Memory B cell (primary cell): ENCODE measurements around the gene IFNL2.

Experiments used
- ATAC-seq: fragments of 150-1000 bp; cut with Tn5 transposase; 2 replicates; pipeline ENCODE4 v1.10.0; 2021; ENCODE audit warnings: low read depth, mild to moderate bottlenecking, moderate library complexity
- DNase-seq, 2 donors: peaks; one replicate each; pipeline ENCODE4 v3.0.0; 2022; ENCODE audit warnings: low spot score in 2 of 2
- H3K27ac Mint-ChIP-seq: one replicate; pipeline ENCODE4 v1.8.0; 2022; ENCODE audit warnings: mild to moderate bottlenecking, moderate library complexity, mixed read lengths
- H3K27me3 Mint-ChIP-seq: one replicate; pipeline ENCODE4 v1.8.0; 2022; ENCODE audit warnings: mixed read lengths
- H3K36me3 Mint-ChIP-seq: one replicate; pipeline ENCODE4 v1.8.0; 2022; ENCODE audit warnings: mild to moderate bottlenecking, mixed read lengths
- H3K4me1 Mint-ChIP-seq: one replicate; pipeline ENCODE4 v1.8.0; 2022; ENCODE audit warnings: mixed read lengths
- H3K4me3 Mint-ChIP-seq: one replicate; pipeline ENCODE4 v1.8.0; 2022; ENCODE audit warnings: mild to moderate bottlenecking, moderate library complexity, mixed read lengths
- H3K9me3 Mint-ChIP-seq: one replicate; pipeline ENCODE4 v1.8.0; 2022; ENCODE audit warnings: mixed read lengths

IFNL2 gene

DNA sequence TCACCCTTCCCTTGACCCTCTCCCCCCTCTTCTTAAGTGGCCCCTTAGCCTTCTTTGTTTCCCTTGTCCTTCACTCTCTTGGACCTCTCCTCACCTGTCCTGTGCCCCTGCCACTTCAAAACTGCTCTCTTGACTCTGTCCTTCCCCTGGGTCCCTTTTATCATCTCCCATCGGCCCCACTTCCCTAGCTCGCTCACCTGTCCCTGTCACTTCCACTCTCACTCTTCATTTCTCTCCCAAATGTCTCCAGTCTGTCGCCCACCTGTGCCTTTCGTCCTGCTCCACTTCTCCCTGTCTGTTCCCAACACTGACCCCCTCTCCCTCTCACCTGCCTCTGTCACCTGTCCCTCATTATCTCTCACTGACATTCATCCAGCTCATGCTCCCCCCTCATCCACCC lies 28.7 kb downstream of the IFNL2 start:
- H3K4me3 Mint-ChIP-seq, result no peak overlapping the region
- H3K27ac Mint-ChIP-seq, result no peak overlapping the region
- peaks cover 1% of the 10 kb centered on the region for H3K9me3 Mint-ChIP-seq
- ATAC-seq, result no peak
- no peak for DNase-seq
- H3K27me3 Mint-ChIP-seq, result peaks cover 22% of the 10 kb centered on the region
- peaks cover 3% of the 10 kb centered on the region for H3K36me3 Mint-ChIP-seq
- H3K4me1 Mint-ChIP-seq, result peaks cover 3% of the 10 kb centered on the region

GRCh38 chr19:39297931-39298634 lies 29.9 kb downstream of the IFNL2 start:
- Mint-ChIP-seq H3K4me3 (no peak overlapping the region), H3K27me3 (peaks cover 21% of the 10 kb centered on the region), H3K36me3 (peaks cover 3% of the 10 kb centered on the region), H3K9me3 (peaks cover 1% of the 10 kb centered on the region), H3K27ac (no peak overlapping the region), H3K4me1 (peaks cover 3% of the 10 kb centered on the region)
- DNase-seq, result no peak
- no peak for ATAC-seq

GRCh38 chr19:39299404-39299803 lies 31.2 kb downstream of the IFNL2 start:
- Mint-ChIP-seq H3K36me3 (peaks cover 3% of the 10 kb centered on the region), H3K4me1 (peaks cover 3% of the 10 kb centered on the region), H3K27me3 (peaks cover 23% of the 10 kb centered on the region), H3K27ac (no peak overlapping the region), H3K9me3 (peaks cover 1% of the 10 kb centered on the region), H3K4me3 (no peak overlapping the region)
- DNase-seq, result no peak
- ATAC-seq, result no peak

GRCh38 chr19:39299832-39300231 lies 31.6 kb downstream of the IFNL2 start:
- peaks cover 23% of the 10 kb centered on the region for H3K27me3 Mint-ChIP-seq
- peaks cover 3% of the 10 kb centered on the region for H3K4me1 Mint-ChIP-seq
- peaks cover 3% of the 10 kb centered on the region for H3K36me3 Mint-ChIP-seq
- ATAC-seq (no peak), DNase-seq (no peak)
- no peak overlapping the region for H3K4me3 Mint-ChIP-seq
- H3K9me3 Mint-ChIP-seq, result peaks cover 1% of the 10 kb centered on the region
- H3K27ac Mint-ChIP-seq, result no peak overlapping the region

- ATAC-seq (no peak), DNase-seq (no peak)
- H3K4me3 Mint-ChIP-seq, result no peak overlapping the region
- H3K9me3 Mint-ChIP-seq, result peaks cover 1% of the 10 kb centered on the region
- H3K27me3 Mint-ChIP-seq, result peaks cover 27% of the 10 kb centered on the region
- H3K36me3 Mint-ChIP-seq, result peaks cover 3% of the 10 kb centered on the region
- peaks cover 3% of the 10 kb centered on the region for H3K4me1 Mint-ChIP-seq
- no peak overlapping the region for H3K27ac Mint-ChIP-seq
These were observed 32.8 kb downstream of the IFNL2 start for GRCh38 chr19:39301021-39301420.

DNA sequence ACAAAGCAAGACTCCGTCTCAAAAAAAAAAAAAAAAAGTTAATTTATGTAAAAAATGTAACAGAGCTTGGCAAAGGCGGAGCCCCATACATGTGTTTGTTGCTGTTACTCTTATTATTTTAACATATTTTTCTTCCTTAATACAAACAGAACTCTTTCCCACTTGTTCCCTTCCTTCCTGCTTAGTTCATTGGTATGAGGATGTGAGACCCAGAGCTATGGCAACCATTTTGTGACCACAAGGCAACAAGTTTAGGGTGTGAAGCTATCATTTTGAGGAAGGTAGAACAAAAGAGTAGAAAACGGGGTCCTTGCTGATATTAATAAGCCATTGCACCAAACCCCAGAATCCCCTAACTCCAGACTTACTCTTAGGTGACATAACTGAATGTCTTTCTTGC lies 33.4 kb downstream of the IFNL2 start:
- Mint-ChIP-seq H3K27me3 (peaks cover 26% of the 10 kb centered on the region), H3K27ac (no peak overlapping the region), H3K36me3 (peaks cover 3% of the 10 kb centered on the region), H3K4me1 (peaks cover 3% of the 10 kb centered on the region), H3K9me3 (peaks cover 1% of the 10 kb centered on the region), H3K4me3 (no peak overlapping the region)
- ATAC-seq (no peak), DNase-seq (no peak)

DNA sequence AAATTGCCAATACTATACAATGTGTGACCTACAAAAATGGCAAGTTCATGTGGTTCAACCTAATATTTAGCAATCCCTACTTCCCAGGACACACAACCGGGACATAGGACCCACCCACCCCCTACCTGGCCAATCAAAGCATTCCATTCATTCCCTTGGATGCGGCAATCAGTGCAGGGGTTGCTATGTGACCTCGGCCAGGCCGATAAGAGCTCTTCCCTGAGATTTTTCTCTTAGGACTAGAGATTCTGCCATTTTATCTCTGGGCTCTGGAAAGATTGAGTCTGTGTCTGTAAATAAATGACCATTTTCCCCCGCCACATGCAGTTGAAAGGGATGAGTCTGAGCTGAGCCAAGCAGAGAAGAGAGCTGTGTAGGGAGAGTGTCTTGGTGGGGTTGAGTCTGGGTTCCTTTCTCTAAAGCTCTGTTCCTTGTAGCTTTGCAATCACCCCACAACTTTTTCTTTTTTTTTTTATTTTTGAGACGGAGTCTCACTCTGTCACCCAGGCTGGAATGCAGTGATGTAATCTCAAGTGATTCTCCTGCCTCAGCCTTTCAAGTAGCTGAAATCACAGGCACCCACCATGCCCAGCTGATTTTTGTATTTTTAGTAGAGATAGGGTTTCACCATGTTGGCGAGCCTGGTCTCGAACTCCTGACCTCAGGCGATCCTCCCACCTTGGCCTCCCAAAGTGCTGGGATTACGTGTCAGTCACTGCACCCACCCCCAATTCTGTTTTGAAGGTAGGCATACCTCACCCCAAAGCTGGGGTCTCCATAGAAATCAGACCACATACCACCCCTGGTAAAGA lies 35.4 kb downstream of the IFNL2 start:
- peaks cover 1% of the 10 kb centered on the region for H3K9me3 Mint-ChIP-seq
- H3K27me3 Mint-ChIP-seq, result peaks cover 13% of the 10 kb centered on the region
- DNase-seq (no peak), ATAC-seq (no peak)
- H3K4me3 Mint-ChIP-seq, result no peak overlapping the region
- no peaks in the 10 kb centered on the region for H3K4me1 Mint-ChIP-seq
- no peak overlapping the region for H3K27ac Mint-ChIP-seq
- H3K36me3 Mint-ChIP-seq, result peaks cover 4% of the 10 kb centered on the region

DNA sequence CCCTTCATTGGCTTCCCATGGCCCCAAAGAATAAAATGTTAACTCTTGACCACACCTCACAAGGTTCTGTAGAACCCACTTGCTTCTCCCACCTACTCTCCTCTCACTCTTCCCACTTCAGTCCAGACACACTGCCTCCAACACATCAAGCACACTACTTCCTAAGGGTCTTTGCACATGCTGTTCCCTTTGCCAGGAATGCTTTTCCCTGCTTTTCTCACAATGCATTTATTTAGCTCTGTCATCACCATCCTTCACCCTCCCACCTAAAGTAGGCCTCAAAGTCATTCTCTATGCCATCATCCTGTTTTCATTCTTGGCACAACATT lies 36.0 kb downstream of the IFNL2 start:
- no peak overlapping the region for H3K4me3 Mint-ChIP-seq
- H3K36me3 Mint-ChIP-seq, result peaks cover 8% of the 10 kb centered on the region
- peaks cover 12% of the 10 kb centered on the region for H3K27me3 Mint-ChIP-seq
- no peak overlapping the region for H3K27ac Mint-ChIP-seq
- ATAC-seq (no peak), DNase-seq (no peak)
- no peaks in the 10 kb centered on the region for H3K4me1 Mint-ChIP-seq
- H3K9me3 Mint-ChIP-seq, result peaks cover 1% of the 10 kb centered on the region

- ATAC-seq (no peak), DNase-seq (no peak)
- peaks cover 12% of the 10 kb centered on the region for H3K27me3 Mint-ChIP-seq
- no peak overlapping the region for H3K4me3 Mint-ChIP-seq
- no peak overlapping the region for H3K27ac Mint-ChIP-seq
- H3K4me1 Mint-ChIP-seq, result no peaks in the 10 kb centered on the region
- peaks cover 8% of the 10 kb centered on the region for H3K36me3 Mint-ChIP-seq
- peaks cover 1% of the 10 kb centered on the region for H3K9me3 Mint-ChIP-seq
These were observed 36.7 kb downstream of the IFNL2 start for GRCh38 chr19:39304701-39305571.

DNA sequence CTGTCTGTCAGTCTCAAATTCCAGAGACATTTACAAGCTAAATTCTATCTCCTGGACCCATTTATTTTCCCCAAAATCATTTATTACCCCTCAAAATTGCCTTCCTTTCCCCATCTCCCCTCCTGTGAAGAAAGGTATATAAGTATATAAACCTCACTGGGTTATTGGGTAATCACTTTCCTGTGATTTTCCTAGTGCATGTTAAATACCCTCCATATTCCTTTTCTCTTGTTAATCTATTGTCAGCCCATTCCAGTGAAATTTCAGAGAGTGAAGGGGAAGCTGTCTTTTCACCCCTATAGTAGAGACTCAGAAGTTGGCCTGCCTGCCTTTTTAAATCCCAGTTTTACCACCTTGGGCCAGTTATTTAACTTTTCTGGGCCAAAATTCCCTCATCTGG lies 37.9 kb downstream of the IFNL2 start:
- no peak overlapping the region for H3K27ac Mint-ChIP-seq
- H3K27me3 Mint-ChIP-seq, result peaks cover 12% of the 10 kb centered on the region
- H3K36me3 Mint-ChIP-seq, result peaks cover 9% of the 10 kb centered on the region

DNA sequence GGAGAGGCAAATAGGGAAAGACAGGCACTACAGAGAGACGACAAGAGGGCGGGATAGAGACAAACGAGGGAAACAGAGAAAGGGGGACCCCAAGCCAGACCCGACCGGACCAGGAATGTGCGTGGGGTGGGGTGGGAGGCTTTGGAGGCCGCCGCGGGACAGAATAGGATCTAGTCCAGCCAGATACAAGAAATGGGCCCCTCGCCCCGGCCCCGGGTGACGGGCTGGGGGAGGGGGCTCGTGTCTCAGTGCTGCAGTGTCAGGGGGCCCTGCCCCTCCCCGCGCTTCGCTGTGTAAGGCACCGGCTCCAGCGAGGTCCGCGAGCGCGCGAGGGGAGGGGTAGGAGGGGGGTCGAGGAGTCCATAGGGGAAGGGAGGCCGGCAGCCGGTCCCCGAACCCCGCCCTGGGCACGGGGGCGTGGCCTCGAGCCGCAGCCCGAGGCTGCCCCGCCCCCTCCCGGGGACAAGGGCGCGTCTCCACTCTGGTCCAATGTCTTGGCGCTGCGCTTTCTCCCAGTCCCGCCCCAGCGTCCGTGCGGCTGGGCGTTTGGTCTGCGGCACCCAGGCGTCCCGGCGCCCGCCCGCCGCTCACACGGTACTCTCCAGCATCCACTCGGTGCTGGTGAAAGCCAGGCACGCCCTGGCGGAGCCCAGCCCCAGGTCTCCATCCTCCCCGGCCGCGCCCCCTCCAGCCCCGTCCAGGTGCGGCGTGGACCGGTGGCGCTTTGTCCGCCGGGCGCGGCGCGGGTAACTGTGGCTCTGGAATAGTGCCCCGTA lies 39.0 kb downstream of the IFNL2 start:
- ATAC-seq (no peak), DNase-seq (no peak)
- H3K36me3 Mint-ChIP-seq, result peaks cover 9% of the 10 kb centered on the region
- H3K9me3 Mint-ChIP-seq, result no peaks in the 10 kb centered on the region
- no peak overlapping the region for H3K4me3 Mint-ChIP-seq
- no peak overlapping the region for H3K27ac Mint-ChIP-seq
- peaks cover 3% of the 10 kb centered on the region for H3K4me1 Mint-ChIP-seq
- H3K27me3 Mint-ChIP-seq, result peaks cover 10% of the 10 kb centered on the region

More for the DNA sequence above, 37.9 kb downstream of the IFNL2 start:
- DNase-seq, result no peak
- H3K4me3 Mint-ChIP-seq, result no peak overlapping the region
- peaks cover 3% of the 10 kb centered on the region for H3K4me1 Mint-ChIP-seq
- no peak for ATAC-seq
- H3K9me3 Mint-ChIP-seq, result peaks cover 1% of the 10 kb centered on the region

GRCh38 chr19:39307822-39308530 lies 39.8 kb downstream of the IFNL2 start:
- ATAC-seq (no peak), DNase-seq (no peak)
- H3K27me3 Mint-ChIP-seq, result peaks cover 9% of the 10 kb centered on the region
- H3K9me3 Mint-ChIP-seq, result no peaks in the 10 kb centered on the region
- no peak overlapping the region for H3K27ac Mint-ChIP-seq
- peaks cover 11% of the 10 kb centered on the region for H3K36me3 Mint-ChIP-seq
- H3K4me3 Mint-ChIP-seq, result no peak overlapping the region
- peaks cover 3% of the 10 kb centered on the region for H3K4me1 Mint-ChIP-seq
